Ishikawa (cell line): ENCODE results near the gene ZNF546.

Experiments used
- CEBPB ChIP-seq: IDR thresholded peaks from 2 replicates; pipeline ENCODE4 v1.6.1; 2012
- CREB1 ChIP-seq: IDR thresholded peaks from 2 replicates; pipeline ENCODE4 v1.6.1; 2012; ENCODE audit warnings: low read depth
- EGR1 ChIP-seq: IDR thresholded peaks from 2 replicates; pipeline ENCODE4 v1.6.1; 2012
- EP300 ChIP-seq: IDR thresholded peaks from 2 replicates; pipeline ENCODE4 v1.6.1; 2012; ENCODE audit warnings: borderline replicate concordance
- MAX ChIP-seq: IDR thresholded peaks from 2 replicates; pipeline ENCODE4 v1.6.1; 2012
- NFIC ChIP-seq: IDR thresholded peaks from 2 replicates; pipeline ENCODE4 v1.6.1; 2012
- RAD21 ChIP-seq: IDR thresholded peaks from 2 replicates; pipeline ENCODE4 v1.6.1; 2012; ENCODE audit warnings: low read depth
- REST ChIP-seq: IDR thresholded peaks from 2 replicates; pipeline ENCODE4 v1.6.1; 2012; ENCODE audit warnings: low read depth, mild to moderate bottlenecking
- TAF1 ChIP-seq: IDR thresholded peaks from 2 replicates; pipeline ENCODE4 v1.6.1; 2012; ENCODE audit warnings: low read depth, mild to moderate bottlenecking
- YY1 ChIP-seq: IDR thresholded peaks from 2 replicates; pipeline ENCODE4 v1.6.1; 2012; ENCODE audit warnings: low read depth

GRCh38 chr19:39974377-39975155 is 22.3 kb upstream of the ZNF546 start:
- TF ChIP-seq EP300: no peak
- no peak for TF ChIP-seq RAD21
- no peak for TF ChIP-seq REST
- no peak for TF ChIP-seq MAX
- no peak for TF ChIP-seq CREB1
- TF ChIP-seq NFIC: no peak
- no peak for TF ChIP-seq YY1
- no peak for TF ChIP-seq CEBPB
- TF ChIP-seq TAF1: no peak
- TF ChIP-seq EGR1: no peak
